HG02870 (cell line): ENCODE measurements around the gene ATP8A2.

Source experiments
- ATAC-seq: cut with Tn5 transposase; IDR thresholded peaks from one replicate; pipeline ENCODE4 v1.9.1; 2021; ENCODE audit warnings: mild to moderate bottlenecking, moderate library complexity; ENCODE audit not compliant: unreplicated experiment

The ATP8A2 gene

DNA sequence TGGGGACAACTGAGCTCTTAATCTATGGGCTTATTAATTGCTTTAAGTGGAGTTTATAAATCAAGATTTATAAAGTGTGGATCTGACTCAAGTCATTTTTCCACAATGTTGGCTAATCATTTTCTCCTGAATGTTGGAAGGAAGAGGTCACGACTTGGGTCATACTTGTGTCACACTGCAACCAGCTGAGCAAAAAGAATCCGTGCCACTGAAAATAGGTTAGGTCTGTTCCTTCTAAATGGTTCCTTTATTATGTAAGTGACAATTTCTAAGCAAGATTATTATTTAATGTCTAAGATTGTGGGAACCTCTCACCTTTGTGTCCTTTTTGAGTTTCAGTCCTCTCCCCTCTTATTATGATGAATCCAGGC lies 501.5 kb downstream of the ATP8A2 start:
- ATAC-seq, result no peak

- ATAC-seq, result no peak
Measured at GRCh38 chr13:25874064-25874737, 502.4 kb downstream of the ATP8A2 start.

- ATAC-seq, result no peak
Measured at GRCh38 chr13:25874907-25875306, 503.1 kb downstream of the ATP8A2 start.

DNA sequence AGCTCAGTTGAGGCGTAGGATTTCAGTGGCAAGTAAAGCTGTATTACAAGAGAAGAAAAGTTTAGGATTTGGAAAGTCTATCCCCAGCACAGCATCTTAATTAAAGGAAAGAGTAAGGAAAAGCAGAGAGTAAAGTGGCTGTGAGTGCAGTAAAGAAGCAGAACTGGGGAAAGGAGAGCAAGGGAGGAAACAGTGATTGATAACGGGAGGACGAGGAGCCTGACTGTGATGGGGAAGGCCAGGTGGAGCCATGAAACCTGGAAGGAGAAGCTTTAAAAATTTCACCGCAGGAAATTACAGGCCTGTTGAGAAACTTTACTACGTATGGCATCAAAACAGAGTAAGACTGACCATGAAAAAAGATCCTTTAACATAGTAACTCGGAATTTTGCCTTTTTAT lies 504.5 kb downstream of the ATP8A2 start:
- no peak for ATAC-seq

DNA sequence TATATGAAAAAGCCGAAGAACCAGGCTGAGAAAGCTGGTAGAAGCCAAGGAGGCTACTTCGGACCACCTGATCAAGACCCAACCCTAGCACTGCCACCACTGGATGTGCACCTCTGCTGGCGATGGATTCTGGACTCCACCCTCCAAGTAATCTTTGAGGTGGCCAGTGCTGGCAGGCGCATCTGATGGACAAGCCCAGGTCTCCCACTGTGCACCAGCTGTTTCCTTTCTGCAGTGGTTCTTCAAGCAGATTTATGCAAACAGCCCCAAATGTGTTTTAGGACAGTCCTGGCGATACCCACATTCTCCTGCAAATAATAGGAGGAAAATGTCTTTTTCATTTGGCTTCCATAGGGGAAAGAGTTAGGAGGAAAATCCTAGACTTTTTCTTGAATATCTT lies 507.7 kb downstream of the ATP8A2 start:
- no peak for ATAC-seq

DNA sequence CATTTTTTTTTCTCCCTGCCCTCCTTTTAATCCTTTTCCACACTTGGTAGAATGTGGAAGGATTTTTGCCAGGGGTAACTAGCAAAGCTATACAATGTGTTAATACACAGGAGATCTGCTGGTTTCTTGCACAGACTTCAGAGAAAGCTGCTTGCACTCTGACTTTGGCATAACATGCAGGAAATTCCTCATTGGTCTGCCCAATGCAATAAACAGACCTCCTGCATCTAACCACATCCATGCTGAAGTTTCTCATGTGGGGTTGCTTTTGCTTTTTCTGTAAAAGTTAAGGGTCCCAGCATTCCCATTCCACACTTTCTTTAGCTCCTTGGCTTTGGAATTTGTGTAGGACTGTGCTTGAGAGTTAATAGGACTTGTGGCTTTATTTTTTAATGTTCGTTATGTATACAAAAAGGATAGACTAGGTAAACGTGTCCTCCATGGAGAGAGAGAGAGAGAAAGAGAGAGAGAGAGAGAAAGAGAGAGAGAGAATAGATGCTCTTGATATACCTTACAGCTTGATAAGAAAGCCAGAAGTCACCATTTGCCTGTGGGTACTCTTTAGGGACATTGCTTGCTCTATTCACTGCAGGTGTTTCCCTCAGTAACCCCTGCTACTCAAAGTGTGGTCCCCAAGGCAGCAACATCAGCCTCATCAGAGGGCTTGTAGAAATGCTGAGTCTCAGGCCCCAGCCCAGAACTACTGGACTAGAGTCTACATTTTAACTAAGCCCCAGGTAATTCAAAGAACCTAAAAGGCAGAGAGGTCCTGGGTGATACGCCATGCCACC lies 509.6 kb downstream of the ATP8A2 start:
- no peak for ATAC-seq

GRCh38 chr13:25881971-25882451 lies 510.2 kb downstream of the ATP8A2 start:
- ATAC-seq, result no peak

DNA sequence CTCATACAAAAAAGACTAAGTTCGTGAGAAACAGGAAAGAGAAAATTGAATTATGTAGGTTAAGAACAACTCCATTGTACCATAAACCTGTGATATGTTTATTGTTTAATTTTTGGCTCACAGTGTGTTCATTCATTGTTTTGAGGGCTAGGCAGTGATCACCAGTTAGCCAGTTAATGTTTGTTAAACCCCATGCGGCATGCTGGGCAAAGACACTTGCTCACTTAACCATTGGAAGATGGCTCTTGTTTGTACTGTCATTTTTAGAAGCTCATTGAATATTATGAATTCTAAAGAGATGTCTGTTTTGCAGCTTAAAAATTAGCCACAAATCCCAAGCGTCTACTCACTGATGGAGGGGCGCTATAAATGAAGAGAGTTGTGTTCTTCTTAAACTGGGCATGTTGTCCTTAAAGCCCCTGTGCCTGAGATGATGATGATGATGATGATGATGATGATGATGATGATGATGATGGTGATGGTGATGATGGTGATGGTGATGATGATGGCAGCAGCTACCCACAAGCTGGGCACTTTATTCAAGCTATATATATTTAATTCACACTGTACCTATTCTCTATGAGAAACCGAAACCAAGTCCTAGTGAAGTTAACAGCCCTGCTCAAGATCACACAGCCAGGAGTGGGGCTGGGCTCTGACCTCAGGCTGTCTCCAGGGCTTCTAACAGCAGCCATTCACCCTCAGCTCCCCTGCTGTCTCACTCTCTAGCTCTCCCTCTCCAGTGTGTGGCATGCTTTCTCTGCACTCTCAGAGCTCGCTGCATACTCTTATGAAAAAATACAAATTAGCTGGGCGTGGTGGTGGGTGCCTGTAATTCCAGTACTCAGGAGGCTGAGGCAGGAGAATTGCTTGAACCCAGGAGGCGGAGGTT lies 510.9 kb downstream of the ATP8A2 start:
- ATAC-seq, result no peak

- no peak for ATAC-seq
Measured at GRCh38 chr13:25885418-25885817, 513.6 kb downstream of the ATP8A2 start.

GRCh38 chr13:25886438-25887214 lies 514.9 kb downstream of the ATP8A2 start:
- no peak for ATAC-seq

GRCh38 chr13:25887962-25888655 lies 516.3 kb downstream of the ATP8A2 start:
- no peak for ATAC-seq

DNA sequence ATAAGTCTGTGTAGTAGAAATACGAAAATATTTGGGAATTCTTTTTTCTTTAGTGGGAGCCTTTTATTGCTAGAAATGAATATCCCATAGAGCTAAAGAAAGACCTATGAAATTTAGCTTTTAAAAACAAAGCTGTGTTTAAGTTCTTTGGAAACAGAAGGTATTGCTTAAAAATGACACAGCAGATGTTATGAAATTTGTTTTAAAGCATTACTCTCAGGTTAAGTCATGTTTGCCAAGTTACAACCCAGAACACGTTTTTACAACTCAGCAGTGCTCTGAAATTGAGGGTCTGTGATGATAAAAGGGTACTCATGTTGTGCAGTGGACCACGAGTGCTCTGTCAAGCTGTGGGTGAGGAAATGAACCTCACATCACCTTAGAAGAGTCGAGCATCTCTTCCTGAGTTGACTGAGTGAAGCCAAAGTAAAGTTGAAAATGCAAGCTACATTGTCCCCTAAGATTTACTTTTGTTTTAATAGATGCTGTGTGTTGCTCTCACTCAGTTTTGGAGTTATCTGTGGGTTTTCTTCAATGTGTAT lies 519.0 kb downstream of the ATP8A2 start:
- ATAC-seq, result no peak

DNA sequence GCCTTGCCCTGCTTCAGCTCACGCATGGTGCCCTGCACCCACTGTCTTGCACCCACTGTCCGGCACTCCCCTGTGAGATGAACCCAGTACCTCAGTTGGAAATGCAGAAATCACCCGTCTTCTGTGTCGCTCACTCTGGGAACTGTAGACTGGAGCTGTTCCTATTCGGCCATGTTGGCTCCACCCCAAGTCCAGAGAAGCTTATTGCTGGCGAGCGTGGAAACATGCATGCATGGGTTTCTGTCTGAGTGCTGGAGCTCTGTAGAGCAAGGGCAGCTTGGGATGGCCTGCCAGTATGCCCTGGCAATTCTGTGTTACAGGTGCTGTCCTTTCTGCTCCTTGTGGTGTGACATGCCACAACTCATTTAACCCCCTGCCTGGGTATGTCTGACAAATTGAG lies 527.2 kb downstream of the ATP8A2 start:
- no peak for ATAC-seq

DNA sequence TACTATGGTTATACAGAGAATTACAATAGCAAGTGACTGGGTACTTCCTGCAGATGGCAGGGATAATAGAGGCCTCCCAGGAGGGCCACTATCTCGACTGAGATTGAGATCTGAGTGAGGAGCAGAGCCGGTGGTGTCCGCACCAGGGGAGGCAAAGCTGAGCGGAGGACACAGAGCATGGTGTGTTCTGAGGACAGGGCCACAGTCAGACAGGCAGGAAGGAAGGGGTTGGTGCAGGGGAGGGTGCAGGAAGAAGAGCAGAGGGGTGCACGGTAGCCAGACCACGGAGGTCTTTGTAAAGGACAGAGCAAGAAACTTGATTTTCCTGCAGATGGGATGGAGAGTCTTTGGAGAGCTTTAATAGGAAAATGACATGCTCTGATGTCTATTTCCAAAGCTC lies 527.7 kb downstream of the ATP8A2 start:
- no peak for ATAC-seq

- ATAC-seq, result no peak
Measured at GRCh38 chr13:25899952-25900351, 528.2 kb downstream of the ATP8A2 start.

- peak; percentile 96 for ATAC-seq
Measured at GRCh38 chr13:25901460-25902376, 529.9 kb downstream of the ATP8A2 start.

GRCh38 chr13:25902455-25902854 lies 530.7 kb downstream of the ATP8A2 start:
- no peak for ATAC-seq

GRCh38 chr13:25902891-25903341 lies 531.1 kb downstream of the ATP8A2 start:
- peak; percentile 51 for ATAC-seq

DNA sequence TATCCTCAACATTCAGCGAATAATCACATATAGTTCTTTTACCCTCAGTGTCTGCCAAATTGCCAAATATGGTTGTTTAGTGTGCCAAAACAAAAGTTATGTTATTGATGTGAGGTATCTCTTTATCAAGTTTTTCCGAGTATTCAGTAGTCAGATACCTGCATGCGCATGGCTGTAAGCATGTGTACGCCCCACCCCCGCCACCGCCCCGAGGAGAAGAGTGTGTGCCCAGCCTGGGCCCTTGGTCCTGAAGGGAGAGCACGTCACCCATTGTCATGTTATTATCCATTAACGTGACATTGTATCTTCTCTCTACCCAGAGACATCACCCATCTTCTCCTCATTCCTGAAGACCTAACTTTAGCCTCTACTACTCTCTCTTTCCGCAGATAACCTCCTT lies 533.1 kb downstream of the ATP8A2 start:
- no peak for ATAC-seq
